ENCODE results near the gene ANKS6. TPM values are rescaled to one million over a fixed set of nuclear protein-coding genes. Genes with fewer than 3 reads are reported as not detected.

Gene ANKS6
- total and polyA plus RNA-seq, 10 donors, result 4.9 to 9.4 (median 7.0) TPM

- no peaks in the 10 kb centered on the region for H3K9me3 ChIP-seq
- no peak overlapping the region for H3K4me3 ChIP-seq
- H3K36me3 ChIP-seq, result peaks cover 0 to 7% (median 0%) of the 10 kb centered on the region in 6 donors
- TF ChIP-seq POLR2AphosphoS5 (IDR thresholded peaks at IDR 0.05), result no peak
- TF ChIP-seq CTCF (IDR thresholded peaks at IDR 0.05 in 8 of 11, conservative IDR thresholded peaks at IDR 0.05 in 3 of 11), result no peak
- TF ChIP-seq POLR2A (IDR thresholded peaks at IDR 0.05), result no peak
- H3K4me1 ChIP-seq, result no peaks in the 10 kb centered on the region
- no peaks in the 10 kb centered on the region for H3K27me3 ChIP-seq (replicated peaks in 1 of 7)
- H3K27ac ChIP-seq, result no peak overlapping the region
- WGBS, 5 donors, result 91 to 98% (median 96%) methylated on average over 6 of the region's 6 CpGs
- intact Hi-C loops (cut with DNase I; ENCODE audit: low total_unique reads), result no loop called here
- no peak for DNase-seq
Measured at GRCh38 chr9:98838868-98839565, 42.7 kb upstream of the ANKS6 start.

GRCh38 chr9:98838155-98838867 is 42.0 kb upstream of the ANKS6 start:
- Histone ChIP-seq H3K4me3 (no peak overlapping the region), H3K9me3 (no peaks in the 10 kb centered on the region), H3K27ac (no peak overlapping the region), H3K36me3 (peaks cover 0 to 7% (median 0%) of the 10 kb centered on the region in 6 donors), H3K27me3 (replicated peaks in 1 of 7) (no peaks in the 10 kb centered on the region), H3K4me1 (no peaks in the 10 kb centered on the region)
- intact Hi-C loops (cut with DNase I; ENCODE audit: low total_unique reads), result no loop called here
- TF ChIP-seq CTCF (IDR thresholded peaks at IDR 0.05 in 8 of 11, conservative IDR thresholded peaks at IDR 0.05 in 3 of 11) (no peak), POLR2A (IDR thresholded peaks at IDR 0.05) (no peak), POLR2AphosphoS5 (IDR thresholded peaks at IDR 0.05) (no peak)
- WGBS, 5 donors, result 91 to 98% (median 95%) methylated on average over 6 of the region's 6 CpGs
- no peak for DNase-seq

- Histone ChIP-seq H3K4me1 (no peaks in the 10 kb centered on the region), H3K4me3 (no peak overlapping the region), H3K9me3 (no peaks in the 10 kb centered on the region), H3K36me3 (peaks cover 0 to 7% (median 0%) of the 10 kb centered on the region in 6 donors), H3K27me3 (replicated peaks in 1 of 7) (no peaks in the 10 kb centered on the region), H3K27ac (no peak overlapping the region)
- no peak for DNase-seq
- TF ChIP-seq POLR2A (IDR thresholded peaks at IDR 0.05), result no peak
- no peak for TF ChIP-seq CTCF (IDR thresholded peaks at IDR 0.05 in 8 of 11, conservative IDR thresholded peaks at IDR 0.05 in 3 of 11)
- 90 to 96% (median 94%) methylated on average over 4 of the region's 4 CpGs for WGBS, 5 donors
- intact Hi-C loops (cut with DNase I; ENCODE audit: low total_unique reads), result no loop called here
Measured at GRCh38 chr9:98837516-98837915, 41.2 kb upstream of the ANKS6 start.

GRCh38 chr9:98836206-98836605 is 39.9 kb upstream of the ANKS6 start:
- Histone ChIP-seq H3K27me3 (replicated peaks in 1 of 7) (no peaks in the 10 kb centered on the region), H3K36me3 (peaks cover 0 to 12% (median 0%) of the 10 kb centered on the region in 6 donors), H3K27ac (no peak overlapping the region), H3K4me1 (no peaks in the 10 kb centered on the region), H3K9me3 (no peaks in the 10 kb centered on the region), H3K4me3 (no peak overlapping the region)
- intact Hi-C loops (cut with DNase I; ENCODE audit: low total_unique reads), result no loop called here
- no peak for TF ChIP-seq POLR2AphosphoS5 (IDR thresholded peaks at IDR 0.05)
- no peak for TF ChIP-seq CTCF (IDR thresholded peaks at IDR 0.05 in 8 of 11, conservative IDR thresholded peaks at IDR 0.05 in 3 of 11)
- TF ChIP-seq POLR2A (IDR thresholded peaks at IDR 0.05), result no peak
- WGBS, 5 donors, result 88 to 96% (median 92%) methylated on average over 4 of the region's 4 CpGs
- no peak for DNase-seq

Data from spleen (tissue), 11 donors.